Kidney epithelial cell (primary cell): ENCODE results near the gene OR10C1. TPM values are rescaled to one million over a fixed set of nuclear protein-coding genes. Genes with fewer than 3 reads are reported as not detected.

Experiments used
- DNase-seq: peaks from one replicate; pipeline ENCODE4 v3.0.0-alpha.2; 2010; ENCODE audit warnings: low read depth
- H3K27me3 ChIP-seq: 2 replicates; pipeline ENCODE4 v1.6.0; 2011; ENCODE audit warnings: low read length; ENCODE audit not compliant: control insufficient read depth, insufficient read depth
- H3K36me3 ChIP-seq: 2 replicates; pipeline ENCODE4 v1.5.1; 2011; ENCODE audit warnings: low read length; ENCODE audit not compliant: control insufficient read depth, insufficient read depth
- H3K4me3 ChIP-seq: 2 replicates; pipeline ENCODE4 v1.5.1; 2011; ENCODE audit warnings: low read depth, mild to moderate bottlenecking, control low read depth, low read length
- CTCF ChIP-seq: IDR thresholded peaks from 2 replicates; pipeline ENCODE4 v1.5.1; 2011; ENCODE audit warnings: mild to moderate bottlenecking, moderate library complexity, low read length, control low read depth, inconsistent platforms; ENCODE audit not compliant: insufficient read depth, poor library complexity, severe bottlenecking
- total RNA-seq: library from RNA; depleted of rRNA; stranded (reverse); fragments of >200 nt; gene quantifications from 2 replicates; pipeline ENCODE4 v1.2.3, GENCODE V29; 2015

Gene OR10C1
- total RNA-seq, 1 donor from 2014 or later, result not detected

DNA sequence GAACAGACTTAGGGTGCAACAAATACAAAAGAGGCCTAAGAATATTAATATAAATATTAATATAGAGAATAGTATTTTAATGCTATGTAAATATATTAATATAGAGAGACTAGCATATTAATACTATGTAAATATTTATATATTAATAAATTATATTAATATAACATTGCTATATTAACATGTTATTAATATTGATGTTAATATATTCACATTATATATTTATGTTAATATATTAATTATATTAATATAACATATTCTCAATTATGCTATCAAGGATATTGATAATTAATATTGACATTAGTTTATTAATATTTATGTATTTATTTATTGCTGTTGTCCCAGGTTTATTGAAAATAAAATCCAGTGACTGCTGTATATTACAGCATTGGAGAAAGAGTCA, 49.8 kb downstream of the OR10C1 start:
- Histone ChIP-seq H3K27me3 (no peaks in the 10 kb centered on the region), H3K36me3 (no peaks in the 10 kb centered on the region), H3K4me3 (no peak overlapping the region)
- DNase-seq, result no peak
- no peak for TF ChIP-seq CTCF

- no peaks in the 10 kb centered on the region for H3K36me3 ChIP-seq
- no peak for TF ChIP-seq CTCF
- H3K4me3 ChIP-seq, result no peak overlapping the region
- DNase-seq, result no peak
- H3K27me3 ChIP-seq, result no peaks in the 10 kb centered on the region
These were observed 50.2 kb downstream of the OR10C1 start for GRCh38 chr6:29489286-29489685.

GRCh38 chr6:29490055-29490454, 50.9 kb downstream of the OR10C1 start:
- no peak for DNase-seq
- Histone ChIP-seq H3K36me3 (no peaks in the 10 kb centered on the region), H3K27me3 (no peaks in the 10 kb centered on the region), H3K4me3 (no peak overlapping the region)
- TF ChIP-seq CTCF, result no peak

DNA sequence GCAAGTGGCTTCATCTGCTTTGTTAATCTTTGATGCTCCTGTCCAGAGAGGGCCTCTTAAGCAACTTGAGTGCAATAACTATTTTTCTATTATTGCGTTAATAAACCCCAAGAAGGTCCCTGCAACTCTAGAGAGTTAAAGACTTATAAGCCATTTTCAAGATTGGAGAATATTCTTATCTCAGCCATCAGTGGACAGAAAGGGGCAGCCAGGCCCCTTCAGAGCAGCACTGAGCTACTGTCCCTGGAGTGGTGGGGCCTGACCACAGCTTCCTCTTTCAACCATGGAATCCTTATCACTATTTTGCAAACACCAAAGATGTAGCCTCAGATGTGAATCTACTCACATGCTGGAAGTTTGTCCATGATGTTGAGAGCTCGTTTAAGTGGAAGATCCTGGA, 51.4 kb downstream of the OR10C1 start:
- no peaks in the 10 kb centered on the region for H3K27me3 ChIP-seq
- H3K36me3 ChIP-seq, result no peaks in the 10 kb centered on the region
- no peak overlapping the region for H3K4me3 ChIP-seq

More for the DNA sequence above, 51.4 kb downstream of the OR10C1 start:
- no peak for TF ChIP-seq CTCF
- DNase-seq, result no peak

Other genes starting within 250 kb of the OR10C1 start
- gene OR14J1, start 137.6 kb upstream of the OR10C1 start, total RNA-seq, result not detected in 2 replicates
- gene OR5V1, start 70.4 kb upstream of the OR10C1 start, total RNA-seq, result not detected in 2 replicates
- gene OR12D3, start 64.0 kb upstream of the OR10C1 start, total RNA-seq, result not detected in 2 replicates
- not detected in 2 replicates for gene OR12D2, start 43.7 kb upstream of the OR10C1 start, total RNA-seq
- not detected in 2 replicates for gene OR12D1, start 24.4 kb upstream of the OR10C1 start, total RNA-seq
- gene OR11A1, start 17.8 kb downstream of the OR10C1 start, total RNA-seq, result not detected in 2 replicates
- gene OR2H1, start 17.8 kb downstream of the OR10C1 start, total RNA-seq, result not detected in 2 replicates
- gene MAS1L, start 48.6 kb downstream of the OR10C1 start, total RNA-seq, result not detected in 2 replicates
- 7.3 and 9.4 TPM in 2 replicates for gene UBD, start 120.4 kb downstream of the OR10C1 start, total RNA-seq
- gene OR2H2, start 145.8 kb downstream of the OR10C1 start, total RNA-seq, result not detected in 2 replicates
- gene GABBR1, start 193.9 kb downstream of the OR10C1 start, total RNA-seq, result 9.4 and 14.1 TPM in 2 replicates
- not detected in 2 replicates for gene MOG, start 217.8 kb downstream of the OR10C1 start, total RNA-seq
- 0.07 and 0.08 TPM in 2 replicates for gene ZFP57, start 241.8 kb downstream of the OR10C1 start, total RNA-seq